Osteoblast (primary cell): ENCODE data around the gene DNLZ. TPM values are rescaled to one million over a fixed set of nuclear protein-coding genes. Genes with fewer than 3 reads are reported as not detected.
"Not testable (repeated sequence)": the region's sequence is repeated elsewhere in the genome, so short reads cannot be mapped to it uniquely, and the experiment has no call there.

Experiments used
- DNase-seq: peaks from one replicate; pipeline ENCODE4 v3.0.0; 2011; ENCODE audit warnings: low spot score, mixed read lengths; ENCODE audit not compliant: insufficient read length; ENCODE audit errors: missing footprints
- H2AFZ ChIP-seq: 2 replicates; pipeline ENCODE4 v1.6.0; 2011; ENCODE audit warnings: mild to moderate bottlenecking, low read length
- H3K27ac ChIP-seq: 2 replicates; pipeline ENCODE4 v1.5.1; 2011; ENCODE audit warnings: mild to moderate bottlenecking, low read depth, low read length, moderate library complexity
- H3K27me3 ChIP-seq: 2 replicates; pipeline ENCODE4 v1.6.0; 2012; ENCODE audit warnings: mild to moderate bottlenecking, control low read depth, inconsistent platforms, low read length, moderate library complexity; ENCODE audit not compliant: insufficient read depth
- H3K36me3 ChIP-seq: 2 replicates; pipeline ENCODE4 v1.5.1; 2011; ENCODE audit warnings: mild to moderate bottlenecking, low read length, control low read depth, moderate library complexity; ENCODE audit not compliant: insufficient read depth
- H3K4me1 ChIP-seq: 2 replicates; pipeline ENCODE4 v1.5.1; 2011; ENCODE audit warnings: mild to moderate bottlenecking, low read length, control low read depth, moderate library complexity; ENCODE audit not compliant: insufficient read depth
- H3K4me2 ChIP-seq: 2 replicates; pipeline ENCODE4 v1.6.0; 2011; ENCODE audit warnings: mild to moderate bottlenecking, low read length; ENCODE audit not compliant: insufficient read depth
- H3K4me3 ChIP-seq: fragments of 200-600 bp; sonication (generic); 3 replicates; pipeline ENCODE4 v1.5.1; 2012; ENCODE audit warnings: mild to moderate bottlenecking, low read length, inconsistent platforms; ENCODE audit not compliant: insufficient read depth
- H3K79me2 ChIP-seq: 2 replicates; pipeline ENCODE4 v1.6.0; 2012; ENCODE audit warnings: mild to moderate bottlenecking, low read length, control low read depth, inconsistent platforms; ENCODE audit not compliant: insufficient read depth
- H3K9me3 ChIP-seq: 2 replicates; pipeline ENCODE4 v1.5.1; 2011; ENCODE audit warnings: low read depth, low read length, control low read depth
- H4K20me1 ChIP-seq: 2 replicates; pipeline ENCODE4 v1.6.0; 2012; ENCODE audit warnings: mild to moderate bottlenecking, low read length, control low read depth; ENCODE audit not compliant: insufficient read depth
- CTCF ChIP-seq: IDR thresholded peaks from 2 replicates; pipeline ENCODE4 v1.5.1; 2011; ENCODE audit warnings: mild to moderate bottlenecking, low read depth, low read length, moderate library complexity; ENCODE audit errors: extremely low read depth
- total RNA-seq: library from RNA; depleted of rRNA; stranded (reverse); fragments of >200 nt; gene quantifications from 2 replicates; pipeline ENCODE4 v1.2.3, GENCODE V29; 2012

The DNLZ gene
- total RNA-seq, 1 donor: 4.3 TPM

GRCh38 chr9:136354592-136355085 lies 8.9 kb downstream of the DNLZ start:
- H3K36me3 ChIP-seq: peaks cover 22% of the 10 kb centered on the region
- no peaks in the 10 kb centered on the region for H3K9me3 ChIP-seq

GRCh38 chr9:136353757-136354488 lies 9.6 kb downstream of the DNLZ start:
- no peaks in the 10 kb centered on the region for H3K79me2 ChIP-seq
- no peak overlapping the region for H3K4me2 ChIP-seq
- no peaks in the 10 kb centered on the region for H3K9me3 ChIP-seq
- peaks cover 30% of the 10 kb centered on the region for H3K36me3 ChIP-seq
- no peak for DNase-seq
- H3K4me1 ChIP-seq: peaks cover 3% of the 10 kb centered on the region
- H3K4me3 ChIP-seq: no peak overlapping the region
- no peaks in the 10 kb centered on the region for H3K27me3 ChIP-seq
- H2AFZ ChIP-seq: no peak overlapping the region
- H3K27ac ChIP-seq: no peak overlapping the region
- peaks cover 35% of the 10 kb centered on the region for H4K20me1 ChIP-seq
- TF ChIP-seq CTCF: no peak

More at GRCh38 chr9:136354592-136355085, 8.9 kb downstream of the DNLZ start:
- DNase-seq: peak; percentile 98
- H4K20me1 ChIP-seq: peaks cover 34% of the 10 kb centered on the region
- no peak overlapping the region for H3K4me3 ChIP-seq
- no peak overlapping the region for H2AFZ ChIP-seq
- no peaks in the 10 kb centered on the region for H3K79me2 ChIP-seq
- peaks cover 3% of the 10 kb centered on the region for H3K4me1 ChIP-seq
- no peak overlapping the region for H3K4me2 ChIP-seq
- no peak for TF ChIP-seq CTCF
- peak overlapping the region; percentile 33 for H3K27ac ChIP-seq
- H3K27me3 ChIP-seq: no peaks in the 10 kb centered on the region

GRCh38 chr9:136353088-136353487 lies 10.5 kb downstream of the DNLZ start:
- H3K36me3 ChIP-seq: peaks cover 30% of the 10 kb centered on the region
- no peak overlapping the region for H3K27ac ChIP-seq
- no peak overlapping the region for H2AFZ ChIP-seq
- H4K20me1 ChIP-seq: peaks cover 40% of the 10 kb centered on the region
- TF ChIP-seq CTCF: no peak
- H3K4me3 ChIP-seq: no peak overlapping the region
- no peak for DNase-seq
- H3K79me2 ChIP-seq: no peaks in the 10 kb centered on the region
- no peak overlapping the region for H3K4me2 ChIP-seq
- H3K27me3 ChIP-seq: no peaks in the 10 kb centered on the region
- H3K4me1 ChIP-seq: peaks cover 3% of the 10 kb centered on the region
- H3K9me3 ChIP-seq: no peaks in the 10 kb centered on the region

GRCh38 chr9:136352682-136353081 lies 10.9 kb downstream of the DNLZ start:
- Histone ChIP-seq H3K4me2 (no peak overlapping the region), H3K36me3 (peaks cover 28% of the 10 kb centered on the region)

GRCh38 chr9:136351868-136352267 lies 11.7 kb downstream of the DNLZ start:
- H3K4me3 ChIP-seq: not testable (repeated sequence)

More at GRCh38 chr9:136352682-136353081, 10.9 kb downstream of the DNLZ start:
- H3K27me3 ChIP-seq: no peaks in the 10 kb centered on the region
- no peak for TF ChIP-seq CTCF
- no peak overlapping the region for H2AFZ ChIP-seq
- no peak overlapping the region for H3K27ac ChIP-seq
- H3K4me1 ChIP-seq: peaks cover 4% of the 10 kb centered on the region
- H3K79me2 ChIP-seq: no peaks in the 10 kb centered on the region
- peaks cover 42% of the 10 kb centered on the region for H4K20me1 ChIP-seq
- H3K9me3 ChIP-seq: no peaks in the 10 kb centered on the region
- no peak overlapping the region for H3K4me3 ChIP-seq
- DNase-seq: no peak

More at GRCh38 chr9:136351868-136352267, 11.7 kb downstream of the DNLZ start:
- not testable (repeated sequence) for H3K9me3 ChIP-seq, H3K27me3 ChIP-seq, H3K4me2 ChIP-seq, H3K79me2 ChIP-seq, DNase-seq, H3K4me1 ChIP-seq, H2AFZ ChIP-seq, H3K27ac ChIP-seq
- H4K20me1 ChIP-seq: peaks cover 39% of the 10 kb centered on the region
- peaks cover 25% of the 10 kb centered on the region for H3K36me3 ChIP-seq
